ENCODE results near the gene PA2G4.

Gene PA2G4

GRCh38 chr12:56158029-56158925 is 53.9 kb downstream of the PA2G4 start, which contains the start of gene MYL6:
TSS of gene MYL6 (plus strand) at chr12:56158359. CDS start at chr12:56158402, 43 bp downstream.
- no peak for TF ChIP-seq ZNF274 (IDR thresholded peaks at IDR 0.05; ENCODE audit: low read depth, low read length)
- peak within 1 kb of the TSS; percentile 86 for H3K4me3 ChIP-seq (ENCODE audit: low read length)

- TF ChIP-seq ZNF274 (IDR thresholded peaks at IDR 0.05; ENCODE audit: low read depth, low read length) = no peak
- H3K4me3 ChIP-seq (ENCODE audit: low read length) = peak overlapping the region; percentile 86
Measured at GRCh38 chr12:56158926-56159461, 54.6 kb downstream of the PA2G4 start.

DNA sequence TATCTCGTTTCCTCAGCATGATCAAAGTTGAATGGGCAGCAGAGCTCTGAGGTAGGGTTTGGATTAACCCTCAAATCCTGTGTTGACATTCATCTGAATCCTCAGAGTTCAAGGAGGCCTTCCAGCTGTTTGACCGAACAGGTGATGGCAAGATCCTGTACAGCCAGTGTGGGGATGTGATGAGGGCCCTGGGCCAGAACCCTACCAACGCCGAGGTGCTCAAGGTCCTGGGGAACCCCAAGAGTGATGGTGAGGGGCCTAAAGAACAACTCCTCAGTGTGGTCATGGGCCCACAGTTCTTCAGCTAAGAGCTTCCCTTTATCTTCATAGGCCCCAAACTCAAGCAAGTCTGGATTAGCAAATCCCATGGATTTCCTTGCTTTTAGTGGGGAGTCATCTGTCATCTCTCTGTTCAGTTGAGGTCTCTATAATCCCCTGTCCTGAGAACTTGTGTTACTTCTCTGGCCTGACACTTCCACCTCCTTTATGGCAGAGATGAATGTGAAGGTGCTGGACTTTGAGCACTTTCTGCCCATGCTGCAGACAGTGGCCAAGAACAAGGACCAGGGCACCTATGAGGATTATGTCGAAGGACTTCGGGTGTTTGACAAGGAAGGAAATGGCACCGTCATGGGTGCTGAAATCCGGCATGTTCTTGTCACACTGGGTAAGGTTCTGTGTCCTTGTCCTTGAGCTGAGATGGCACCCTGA is 55.3 kb downstream of the PA2G4 start:
- H3K4me3 ChIP-seq (ENCODE audit: low read length) = peak overlapping the region; percentile 86

DNA sequence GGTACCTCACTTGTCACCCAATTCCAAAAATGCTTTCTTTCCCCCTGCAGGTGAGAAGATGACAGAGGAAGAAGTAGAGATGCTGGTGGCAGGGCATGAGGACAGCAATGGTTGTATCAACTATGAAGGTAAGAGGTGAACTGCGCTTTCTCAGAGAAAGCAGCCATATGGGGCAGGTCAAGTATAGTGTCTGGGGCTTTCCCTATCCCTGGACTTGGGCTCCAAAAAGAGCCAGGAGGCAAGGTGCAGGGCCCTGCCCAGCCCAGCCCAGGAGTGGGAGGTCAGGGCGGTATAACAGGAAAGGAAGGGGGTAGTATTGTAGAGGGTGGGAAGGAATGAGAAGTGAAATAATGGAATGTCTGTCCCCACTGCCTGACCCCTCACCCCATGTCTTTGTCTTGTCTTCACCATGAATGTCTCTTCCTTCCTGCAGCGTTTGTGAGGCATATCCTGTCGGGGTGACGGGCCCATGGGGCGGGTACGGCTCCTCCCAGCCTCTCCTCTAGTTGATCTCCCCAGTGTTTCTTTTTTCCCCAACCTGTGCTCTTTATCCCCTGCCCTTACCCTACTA is 55.9 kb downstream of the PA2G4 start:
- H3K4me3 ChIP-seq (ENCODE audit: low read length) = peak overlapping the region; percentile 86; the same call in 1 of the 2 replicates
- TF ChIP-seq ZNF274 (IDR thresholded peaks at IDR 0.05; ENCODE audit: low read depth, low read length) = no peak

More for the DNA sequence above, 55.3 kb downstream of the PA2G4 start:
- no peak for TF ChIP-seq ZNF274 (IDR thresholded peaks at IDR 0.05; ENCODE audit: low read depth, low read length)

GRCh38 chr12:56160894-56161689 is 56.7 kb downstream of the PA2G4 start:
- H3K4me3 ChIP-seq (ENCODE audit: low read length) = no peak overlapping the region; the same call in 1 of the 2 replicates
- TF ChIP-seq ZNF274 (IDR thresholded peaks at IDR 0.05; ENCODE audit: low read depth, low read length) = no peak

DNA sequence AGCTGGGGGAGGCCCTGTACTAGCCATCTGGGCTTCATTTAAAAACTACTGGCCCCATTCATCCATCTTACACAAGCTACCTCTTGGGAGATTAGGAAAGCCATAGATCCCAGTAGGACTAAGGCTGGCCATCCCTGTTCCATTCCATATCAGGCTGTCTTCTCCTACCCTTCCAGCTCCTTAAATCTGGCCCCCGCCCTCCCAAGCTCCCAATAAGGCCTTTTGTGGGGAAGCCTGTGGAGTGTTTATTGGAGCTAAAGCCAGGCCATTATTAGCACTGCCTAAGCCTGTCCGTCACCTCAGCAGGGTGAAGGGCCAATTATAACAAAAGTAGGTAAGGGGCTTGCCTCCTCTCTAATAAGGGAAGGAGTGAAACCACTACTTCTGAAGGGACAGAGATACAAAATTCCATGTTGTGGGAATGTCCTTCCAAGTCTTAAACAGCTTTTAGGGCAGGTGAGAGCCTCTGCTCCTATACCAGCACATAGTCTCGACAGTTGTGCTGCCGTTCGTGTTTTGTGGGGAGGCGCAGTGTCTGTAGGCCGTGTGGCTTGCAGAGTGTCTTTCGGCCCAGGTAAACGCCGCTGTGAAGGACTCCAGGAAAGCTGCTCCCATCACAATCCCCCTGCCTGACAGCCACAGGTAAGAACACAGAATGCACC is 57.5 kb downstream of the PA2G4 start:
- no peak overlapping the region for H3K4me3 ChIP-seq (ENCODE audit: low read length)
- TF ChIP-seq ZNF274 (IDR thresholded peaks at IDR 0.05; ENCODE audit: low read depth, low read length) = no peak

GRCh38 chr12:56162468-56163290 is 58.3 kb downstream of the PA2G4 start:
- no peak overlapping the region for H3K4me3 ChIP-seq (ENCODE audit: low read length)
- no peak for TF ChIP-seq ZNF274 (IDR thresholded peaks at IDR 0.05; ENCODE audit: low read depth, low read length)

Data from GM08714 (cell line).